Activated CD4-positive, alpha-beta T cell treated with anti-CD3 and anti-CD28 coated beads, Interleukin-2, amount 50 U/mL, for 4 hours (primary cell): Measurements from ENCODE around the gene CLEC11A.

ENCODE experiments used
- DNase-seq, 2 experiments: peaks; one replicate each; pipeline ENCODE4 v3.0.0-alpha.2; 2020

CLEC11A gene

GRCh38 chr19:50723069-50723468 is at the start of gene CLEC11A:
CLEC11A (plus strand) TSS chr19:50723364; CDS start chr19:50723526, 162 bp downstream.
- no peak for DNase-seq

GRCh38 chr19:50676625-50677197 is 46.5 kb upstream of the CLEC11A start:
- no peak for DNase-seq

GRCh38 chr19:50677636-50678035 is 45.5 kb upstream of the CLEC11A start:
- no peak for DNase-seq

- DNase-seq, result no peak
These were observed 44.8 kb upstream of the CLEC11A start for GRCh38 chr19:50678323-50678722.

- peak; percentile 62 to 64 for DNase-seq
These were observed 43.7 kb upstream of the CLEC11A start for GRCh38 chr19:50679177-50680125.

GRCh38 chr19:50686310-50687032 is 36.7 kb upstream of the CLEC11A start:
- DNase-seq, result no peak

- DNase-seq, result no peak
These were observed 34.4 kb upstream of the CLEC11A start for GRCh38 chr19:50688766-50689165.

GRCh38 chr19:50690439-50690838 is 32.7 kb upstream of the CLEC11A start:
- DNase-seq, result no peak

GRCh38 chr19:50693064-50693975 is 29.8 kb upstream of the CLEC11A start:
- DNase-seq, result no peak

- no peak for DNase-seq
These were observed 28.4 kb upstream of the CLEC11A start for GRCh38 chr19:50694815-50695145.

- no peak for DNase-seq
These were observed 27.7 kb upstream of the CLEC11A start for GRCh38 chr19:50695251-50696093.

GRCh38 chr19:50696094-50696483 is 27.1 kb upstream of the CLEC11A start:
- DNase-seq, result no peak

- DNase-seq, result no peak
These were observed 25.6 kb upstream of the CLEC11A start for GRCh38 chr19:50697414-50698124.

GRCh38 chr19:50701367-50701985 is 21.7 kb upstream of the CLEC11A start:
- no peak for DNase-seq

GRCh38 chr19:50702158-50702870 is 20.9 kb upstream of the CLEC11A start:
- no peak for DNase-seq

- no peak for DNase-seq
These were observed 20.0 kb upstream of the CLEC11A start for GRCh38 chr19:50702871-50703829.

GRCh38 chr19:50703915-50704796 is 19.0 kb upstream of the CLEC11A start:
- no peak for DNase-seq
